Fibroblast of the aortic adventitia (primary cell): ENCODE measurements around the gene FAM110C. TPM values are rescaled to one million over a fixed set of nuclear protein-coding genes. Genes with fewer than 3 reads are reported as not detected.

Source experiments
- DNase-seq: peaks from one replicate; pipeline ENCODE4 v3.0.0-alpha.2; 2010; ENCODE audit warnings: low read depth
- H3K4me3 ChIP-seq: 2 replicates; pipeline ENCODE4 v1.5.1; 2011; ENCODE audit warnings: low read depth, mild to moderate bottlenecking, control low read depth, low read length, moderate library complexity
- CTCF ChIP-seq: IDR thresholded peaks from 2 replicates; pipeline ENCODE4 v1.5.1; 2011; ENCODE audit warnings: mild to moderate bottlenecking, low read length, control low read depth, inconsistent platforms; ENCODE audit not compliant: insufficient read depth
- total RNA-seq: library from RNA; depleted of rRNA; stranded (reverse); fragments of >200 nt; gene quantifications from 2 replicates; pipeline ENCODE4 v1.2.3, GENCODE V29; 2012; ENCODE audit warnings: low replicate concordance

FAM110C gene, protein sequence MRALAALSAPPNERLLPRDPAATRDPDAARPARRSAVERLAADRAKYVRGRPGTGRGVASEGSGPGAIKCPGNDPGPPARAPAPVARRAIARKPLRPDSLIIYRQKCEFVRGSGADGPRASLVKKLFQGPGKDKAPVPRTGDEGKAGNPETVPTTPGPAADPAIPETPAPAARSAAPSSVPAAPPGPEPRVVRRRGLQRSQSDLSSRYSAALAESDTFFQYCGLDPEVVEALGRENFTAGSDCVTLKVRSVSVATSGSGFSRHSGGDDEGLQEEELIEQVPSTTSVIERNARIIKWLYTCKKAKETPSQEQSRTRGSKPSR
- not detected in 2 replicates for total RNA-seq

GRCh38 chr2:46471-47345 lies at the start of gene FAM110C:
FAM110C (minus strand) TSS chr2:46505; CDS start chr2:46385, 120 bp downstream.
- TF ChIP-seq CTCF = no peak
- H3K4me3 ChIP-seq = no peak within 1 kb of the TSS
- DNase-seq = peak; percentile 34

DNA sequence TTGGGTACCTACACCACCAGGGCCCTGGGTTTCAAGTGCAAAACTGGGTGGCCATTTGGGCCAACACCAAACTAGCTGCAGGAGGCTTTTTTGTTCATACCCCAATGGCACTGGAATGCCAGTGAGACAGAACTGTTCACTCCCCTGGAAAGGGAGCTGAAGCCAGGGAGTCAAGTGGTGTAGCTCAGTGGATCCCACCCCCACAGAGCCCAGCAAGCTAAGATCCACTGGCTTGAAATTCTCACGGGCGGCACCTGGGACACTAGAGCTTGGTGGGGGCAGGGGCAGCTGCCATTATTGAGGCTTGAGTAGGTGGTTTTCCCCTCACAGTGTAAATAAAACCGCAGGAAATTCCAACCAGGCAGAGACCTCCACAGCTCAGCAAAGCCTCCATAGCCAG lies 46.0 kb upstream of the FAM110C start:
- TF ChIP-seq CTCF = no peak
- no peak overlapping the region for H3K4me3 ChIP-seq
- DNase-seq = no peak

DNA sequence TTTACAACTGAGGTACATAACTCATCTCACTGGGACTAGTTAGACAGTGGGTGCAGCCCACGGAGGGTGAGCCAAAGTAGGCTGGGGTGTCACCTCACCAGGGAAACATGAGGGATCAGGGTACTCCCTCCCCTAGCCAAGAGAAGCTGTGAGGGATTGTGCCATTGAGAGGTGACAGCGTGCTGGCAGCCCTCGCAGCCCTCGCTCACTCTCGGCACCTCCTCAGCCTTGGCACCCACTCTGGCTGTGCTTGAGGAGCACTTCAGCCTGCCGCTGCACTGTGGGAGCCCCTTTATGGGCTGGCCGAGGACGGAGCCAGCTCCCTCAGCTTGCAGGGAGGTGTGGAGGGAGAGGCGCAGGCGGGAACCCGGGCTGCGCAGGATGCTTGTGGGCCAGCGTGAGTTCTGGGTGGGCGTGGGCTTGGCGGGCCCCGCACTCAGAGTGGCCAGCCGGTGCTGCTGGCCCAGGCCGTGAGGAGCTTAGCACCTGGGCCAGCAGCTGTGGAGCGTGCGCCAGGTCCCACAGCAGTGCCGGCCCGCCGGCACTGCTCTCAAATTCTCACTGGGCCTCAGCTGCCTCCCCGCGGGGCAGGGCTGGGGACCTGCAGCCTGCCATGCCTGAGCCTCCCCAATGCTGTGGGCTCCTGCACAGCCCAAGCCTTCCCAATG lies 44.5 kb upstream of the FAM110C start:
- DNase-seq = no peak
- H3K4me3 ChIP-seq = no peak overlapping the region
- TF ChIP-seq CTCF = no peak

GRCh38 chr2:85761-86160 lies 39.5 kb upstream of the FAM110C start:
- no peak for TF ChIP-seq CTCF
- DNase-seq = no peak

GRCh38 chr2:84121-84520 lies 37.8 kb upstream of the FAM110C start:
- no peak for DNase-seq
- TF ChIP-seq CTCF = no peak
- no peak overlapping the region for H3K4me3 ChIP-seq

More at GRCh38 chr2:85761-86160, 39.5 kb upstream of the FAM110C start:
- no peak overlapping the region for H3K4me3 ChIP-seq

GRCh38 chr2:80971-81736 lies 34.8 kb upstream of the FAM110C start:
- TF ChIP-seq CTCF = no peak
- H3K4me3 ChIP-seq = no peak overlapping the region
- DNase-seq = no peak
